H1 (cell line): ENCODE data around the gene ACTA2. TPM values are rescaled to one million over a fixed set of nuclear protein-coding genes. Genes with fewer than 3 reads are reported as not detected.

Experiments
- CTCF ChIA-PET: fragments of 300-600 bp; sonication (Branson Sonifier 250); formaldehyde crosslinking; loops from one replicate; lab custom pipeline; 2021; ENCODE audit not compliant: partially characterized antibody; lab: Charles Lee
- POLR2A ChIA-PET: fragments of 300-600 bp; sonication (Branson Sonifier 250); formaldehyde crosslinking; loops from one replicate; lab custom pipeline; 2021; ENCODE audit warnings: inconsistent platforms; ENCODE audit not compliant: partially characterized antibody; lab: Charles Lee
- DNase-seq, 2 experiments: peaks; one replicate each; pipeline versions ENCODE4 v3.0.0 to v3.0.0-alpha.2; 2010 to 2022; ENCODE audit warnings: low spot score in 2 of 2, low read depth in 1 of 2, mixed read lengths in 1 of 2
- FAIRE-seq: peaks from 2 replicates; lab custom pipeline; 2011; peaks lifted over from hg19 to GRCh38; lab: Jason Lieb, UNC
- H2AFZ ChIP-seq: 2 replicates; pipeline ENCODE4 v1.8.1; 2012; ENCODE audit warnings: low read length, inconsistent platforms
- H2AK5ac ChIP-seq: 2 replicates; pipeline ENCODE4 v1.6.1; 2013; ENCODE audit warnings: low read depth, low read length
- H2BK120ac ChIP-seq: replicated peaks from 2 replicates; pipeline ENCODE3; 2013; ENCODE audit warnings: low read depth, low read length, inconsistent platforms
- H2BK12ac ChIP-seq: 2 replicates; pipeline ENCODE4 v1.6.1; 2013; ENCODE audit warnings: low read depth, low read length
- H2BK15ac ChIP-seq: 2 replicates; pipeline ENCODE4 v1.6.1; 2013; ENCODE audit warnings: low read length
- H2BK20ac ChIP-seq: 2 replicates; pipeline ENCODE4 v1.6.1; 2013; ENCODE audit warnings: low read length
- H2BK5ac ChIP-seq: 2 replicates; pipeline ENCODE4 v1.6.1; 2013; ENCODE audit warnings: low read depth, low read length
- H3K14ac ChIP-seq: 2 replicates; pipeline ENCODE4 v1.6.1; 2013; ENCODE audit warnings: inconsistent platforms; ENCODE audit not compliant: insufficient read length
- H3K18ac ChIP-seq: 2 replicates; pipeline ENCODE4 v1.6.1; 2013; ENCODE audit warnings: low read length; ENCODE audit errors: extremely low read depth
- H3K23ac ChIP-seq: 2 replicates; pipeline ENCODE4 v1.6.1; 2013; ENCODE audit warnings: inconsistent platforms; ENCODE audit not compliant: insufficient read length
- H3K23me2 ChIP-seq: 2 replicates; pipeline ENCODE4 v1.6.1; 2013; ENCODE audit warnings: low read depth, low read length
- H3K27ac ChIP-seq: 2 replicates; pipeline ENCODE4 v1.6.1; 2011; ENCODE audit warnings: low read depth, low read length, inconsistent platforms
- H3K27me3 ChIP-seq, 4 experiments: replicated peaks in 1 of 4; 1 replicate in 1 of 4; 2 replicates in 3 of 4; pipeline versions ENCODE4 v1.6.1 to v1.8.1; 2011 to 2013; ENCODE audit warnings: low read length in 3 of 4, mild to moderate bottlenecking in 3 of 4, inconsistent platforms in 2 of 4, mixed read lengths in 2 of 4, moderate library complexity in 1 of 4; ENCODE audit not compliant: control insufficient read depth in 3 of 4, insufficient read depth in 3 of 4; ENCODE audit errors: extremely low read depth in 1 of 4
- H3K36me3 ChIP-seq, 4 experiments: 2 replicates each; pipeline versions ENCODE4 v1.6.1 to v1.8.1; 2011 to 2013; ENCODE audit warnings: mild to moderate bottlenecking in 4 of 4, low read length in 3 of 4, moderate library complexity in 2 of 4, control low read depth in 1 of 4, inconsistent platforms in 1 of 4; ENCODE audit not compliant: insufficient read depth in 4 of 4, control insufficient read depth in 2 of 4
- H3K4ac ChIP-seq: replicated peaks from 2 replicates; pipeline ENCODE3; 2013; ENCODE audit warnings: low read length, low read depth, mixed read lengths, inconsistent platforms; ENCODE audit not compliant: insufficient read length
- H3K4me1 ChIP-seq, 4 experiments: replicated peaks in 1 of 4; 1 replicate in 1 of 4; 2 replicates in 3 of 4; pipeline versions ENCODE4 v1.6.1 to v1.8.1; 2011 to 2013; ENCODE audit warnings: low read length in 3 of 4, inconsistent platforms in 2 of 4, mixed read lengths in 1 of 4; ENCODE audit not compliant: insufficient read depth in 4 of 4, control insufficient read depth in 3 of 4
- H3K4me2 ChIP-seq, 2 experiments: 2 replicates each; pipeline versions ENCODE4 v1.6.1 to v1.8.1; 2011 to 2013; ENCODE audit warnings: low read depth in 2 of 2, low read length in 2 of 2, control low read depth in 1 of 2, inconsistent platforms in 1 of 2, mild to moderate bottlenecking in 1 of 2; ENCODE audit not compliant: insufficient read depth in 1 of 2
- H3K4me3 ChIP-seq, 4 experiments: fragments of 200-600, 300-600 bp in 1 of 4; sonication (generic), shearing (Covaris generic), sonication (Bioruptor Twin) in 1 of 4; 2 replicates each; pipeline versions ENCODE4 v1.5.1 to v1.8.1; 2011 to 2016; ENCODE audit warnings: low read length in 4 of 4, low read depth in 3 of 4, control low read depth in 2 of 4, inconsistent platforms in 2 of 4, mild to moderate bottlenecking in 2 of 4, mixed read lengths in 1 of 4, moderate library complexity in 1 of 4; ENCODE audit not compliant: insufficient read depth in 2 of 4; ENCODE audit errors: extremely low read depth in 1 of 4
- H3K56ac ChIP-seq: replicated peaks from 2 replicates; pipeline ENCODE3; 2013; ENCODE audit warnings: low read depth, mild to moderate bottlenecking, mixed read lengths, low read length, inconsistent platforms; ENCODE audit not compliant: insufficient read length
- H3K79me1 ChIP-seq: 2 replicates; pipeline ENCODE4 v1.6.1; 2013; ENCODE audit warnings: low read depth, low read length, control low read depth
- H3K79me2 ChIP-seq, 2 experiments: 2 replicates each; pipeline versions ENCODE4 v1.6.1 to v1.8.1; 2012 to 2013; ENCODE audit warnings: low read length in 2 of 2, mild to moderate bottlenecking in 2 of 2, inconsistent platforms in 1 of 2; ENCODE audit not compliant: insufficient read depth in 2 of 2, control insufficient read depth in 1 of 2
- H3K9ac ChIP-seq, 4 experiments: replicated peaks in 1 of 4; 1 replicate in 1 of 4; 2 replicates in 3 of 4; pipeline versions ENCODE4 v1.6.1 to v1.8.1; 2011 to 2013; ENCODE audit warnings: low read depth in 3 of 4, low read length in 3 of 4, control low read depth in 2 of 4, mild to moderate bottlenecking in 2 of 4, moderate library complexity in 2 of 4, inconsistent platforms in 1 of 4; ENCODE audit errors: extremely low read depth in 1 of 4
- H3K9me3 ChIP-seq, 2 experiments: 2 replicates each; pipeline versions ENCODE4 v1.6.1 to v1.8.1; 2012 to 2013; ENCODE audit warnings: mild to moderate bottlenecking in 2 of 2, moderate library complexity in 2 of 2, control low read depth in 1 of 2, inconsistent platforms in 1 of 2, low read depth in 1 of 2, low read length in 1 of 2, mixed read lengths in 1 of 2; ENCODE audit not compliant: insufficient read depth in 2 of 2
- H4K20me1 ChIP-seq, 2 experiments: replicated peaks in 1 of 2; 2 replicates each; pipeline versions ENCODE3 to v1.8.1; 2011 to 2013; ENCODE audit warnings: inconsistent platforms in 2 of 2, low read length in 2 of 2, mild to moderate bottlenecking in 1 of 2; ENCODE audit not compliant: insufficient read depth in 2 of 2, control insufficient read depth in 1 of 2
- H4K5ac ChIP-seq: 2 replicates; pipeline ENCODE4 v1.6.1; 2013; ENCODE audit warnings: low read length, low read depth, mixed read lengths, inconsistent platforms; ENCODE audit not compliant: insufficient read length
- H4K8ac ChIP-seq: 2 replicates; pipeline ENCODE4 v1.8.0; 2013; ENCODE audit warnings: mild to moderate bottlenecking, moderate library complexity, low read length, inconsistent platforms; ENCODE audit not compliant: insufficient read depth; ENCODE audit errors: extremely low read depth
- H4K91ac ChIP-seq: replicated peaks from 2 replicates; pipeline ENCODE3; 2013; ENCODE audit warnings: low read length, mixed read lengths, inconsistent platforms; ENCODE audit not compliant: insufficient read length
- CTBP2 ChIP-seq: IDR thresholded peaks from 2 replicates; pipeline ENCODE4 v1.7.0; 2011; ENCODE audit warnings: borderline replicate concordance, mild to moderate bottlenecking, moderate library complexity, mixed read lengths, low read length; ENCODE audit not compliant: insufficient read depth, insufficient read length
- RBBP5 ChIP-seq: IDR thresholded peaks from 2 replicates; pipeline ENCODE4 v1.7.1; 2012; ENCODE audit warnings: low read depth, mild to moderate bottlenecking, inconsistent platforms, low read length, moderate library complexity, borderline replicate concordance
- RXRA ChIP-seq: IDR thresholded peaks from 2 replicates; pipeline ENCODE4 v1.6.1; 2011; ENCODE audit warnings: low read depth, mild to moderate bottlenecking, low read length, moderate library complexity; ENCODE audit not compliant: insufficient read depth
- SIRT6 ChIP-seq: IDR thresholded peaks from one replicate; pipeline ENCODE4 v1.7.1; 2012; ENCODE audit warnings: low read length, inconsistent platforms
- SP1 ChIP-seq: IDR thresholded peaks from 2 replicates; pipeline ENCODE4 v1.6.1; 2011; ENCODE audit warnings: low read depth, low read length
- SP2 ChIP-seq: IDR thresholded peaks from 2 replicates; pipeline ENCODE4 v1.6.1; 2012; ENCODE audit warnings: mild to moderate bottlenecking, low read length, inconsistent platforms
- WGBS, 2 experiments: shearing (Covaris generic) in 1 of 2; methylation state at CpG; one replicate each; pipeline versions ENCODE4 v1.1.6 to v1.1.7; 2013 to 2015; ENCODE audit warnings: low lambda C conversion rate in 2 of 2, mixed read lengths in 2 of 2, inconsistent platforms in 1 of 2, low coverage in 1 of 2, missing lambda C conversion rate in 1 of 2; ENCODE audit not compliant: insufficient replicate concordance in 2 of 2, insufficient coverage in 1 of 2, insufficient read length in 1 of 2; ENCODE audit errors: extremely low coverage in 1 of 2, missing lambda C conversion rate in 1 of 2; 5-methylcytosine and 5-hydroxymethylcytosine counted together
- polyA plus RNA-seq, 7 experiments: library from polyadenylated mRNA; depleted of rRNA in 3 of 7; stranded (reverse) in 5 of 7; unstranded in 2 of 7; fragments of >200 nt in 5 of 7; fragments of 200-250 nt in 2 of 7; gene quantifications; 1 replicate in 5 of 7; 2 replicates in 1 of 7; 4 replicates in 1 of 7; pipeline versions ENCODE4 v1.2.1 to v1.2.3, GENCODE V29; 2011 to 2013; ENCODE audit warnings: missing spikeins in 2 of 7, mixed read lengths in 2 of 7
- total RNA-seq: library from RNA; stranded (reverse); fragmentation: NEBNext Ultra II Directional; extraction: Animal tissue kit (Norgen Biotek cat#: 25700); gene quantifications from 2 replicates; pipeline ENCODE4 v1.2.1, GENCODE V29; 2021

Gene ACTA2
- total and polyA plus RNA-seq, 2 of the 8 experiments (the other 6 are each of a cell fraction or from before 2014, with no cell fraction given) = 3.5 to 8.9 TPM

GRCh38 chr10:88964360-88964759, 11.8 kb upstream of the ACTA2 start:
- Histone ChIP-seq H3K56ac (no peak overlapping the region), H2BK5ac (no peak overlapping the region), H3K4ac (no peak overlapping the region), H3K4me3 (no peak overlapping the region), H3K9me3 (no peaks in the 10 kb centered on the region), H3K23me2 (no peaks in the 10 kb centered on the region), H3K36me3 (no peaks in the 10 kb centered on the region), H3K9ac (no peak overlapping the region), H3K4me1 (no peaks in the 10 kb centered on the region), H2BK20ac (no peak overlapping the region), H2AK5ac (no peak overlapping the region), H3K27ac (no peak overlapping the region), H4K8ac (no peak overlapping the region), H3K18ac (no peak overlapping the region), H4K5ac (no peak overlapping the region), H3K79me1 (no peaks in the 10 kb centered on the region), H3K4me2 (no peak overlapping the region), H4K91ac (no peak overlapping the region), H3K14ac (no peak overlapping the region), H2BK120ac (no peak overlapping the region), H2BK15ac (no peak overlapping the region), H2BK12ac (no peak overlapping the region), H3K79me2 (no peaks in the 10 kb centered on the region), H3K23ac (no peak overlapping the region), H4K20me1 (no peaks in the 10 kb centered on the region), H2AFZ (no peak overlapping the region), H3K27me3 (no peaks in the 10 kb centered on the region)
- ChIA-PET CTCF (interaction anchor here (0.5 to 1.6 kb wide), 3 partner anchors 23 to 805 kb away, joined by 3 to 6 read pairs (median 4); no protein-coding TSS in a partner anchor), POLR2A (no interaction called here)
- DNase-seq (no peak), FAIRE-seq (no peak)
- WGBS, 2 experiments = 82% methylated on average over 1 of the region's 1 CpG; no CpG with 5 or more reads in 1 of the 2 experiments
- TF ChIP-seq RBBP5 (no peak), RXRA (no peak), CTBP2 (no peak), SIRT6 (no peak), SP1 (no peak), SP2 (no peak)
